Neutrophil (primary cell): ENCODE data around the gene SRPRA.

ENCODE experiments used
- H3K27ac ChIP-seq: fragments of 200-600 bp; sonication (generic); 2 replicates; pipeline ENCODE4 v1.5.1; 2016; ENCODE audit warnings: mild to moderate bottlenecking, moderate library complexity
- H3K27me3 ChIP-seq: fragments of 200-600 bp; sonication (generic); 2 replicates; pipeline ENCODE4 v1.6.0; 2016; ENCODE audit warnings: mild to moderate bottlenecking
- H3K36me3 ChIP-seq: fragments of 200-600 bp; sonication (generic); 2 replicates; pipeline ENCODE4 v1.5.1; 2017
- H3K4me1 ChIP-seq, 2 experiments: fragments of 200-600 bp in 1 of 2; sonication (generic) in 1 of 2; 1 replicate in 1 of 2; 2 replicates in 1 of 2; pipeline versions ENCODE4 v1.5.1 to v1.6.1; 2013 to 2016; ENCODE audit warnings: low read depth in 1 of 2, low read length in 1 of 2, mild to moderate bottlenecking in 1 of 2, moderate library complexity in 1 of 2; ENCODE audit not compliant: control insufficient read depth in 1 of 2, insufficient read depth in 1 of 2
- H3K4me3 ChIP-seq, 2 experiments: fragments of 200-600 bp in 1 of 2; sonication (generic) in 1 of 2; 1 replicate in 1 of 2; 2 replicates in 1 of 2; pipeline ENCODE4 v1.5.1; 2013 to 2016; ENCODE audit warnings: low read depth in 1 of 2, low read length in 1 of 2, mild to moderate bottlenecking in 1 of 2, moderate library complexity in 1 of 2
- H3K9me3 ChIP-seq: fragments of 200-600 bp; sonication (generic); 2 replicates; pipeline ENCODE4 v1.5.1; 2016
- TF ChIP-seq, protein P1 (sequence below): fragments of 200-600 bp; sonication (generic); IDR thresholded peaks from 2 replicates; pipeline ENCODE4 v1.5.1; 2016; ENCODE audit warnings: antibody characterized with exemption

SRPRA gene

DNA sequence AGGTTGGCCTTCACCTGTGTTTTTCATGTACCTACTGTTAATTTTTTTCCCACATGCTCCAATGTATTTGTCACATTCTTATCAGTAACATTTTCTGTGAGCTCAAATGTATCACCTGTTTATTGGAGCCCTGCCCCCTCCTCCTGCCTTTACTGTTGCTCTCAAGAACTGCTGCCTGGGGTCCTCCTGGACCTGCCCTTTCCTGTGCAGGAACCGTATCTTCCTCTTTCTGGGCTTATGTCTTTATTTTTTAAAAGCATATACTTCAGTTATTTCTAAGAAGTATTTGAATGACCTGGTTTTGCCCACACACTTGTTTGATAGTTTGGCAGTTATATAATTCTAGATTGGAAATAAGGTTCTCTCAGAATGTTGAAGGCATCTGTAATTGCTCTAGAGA is 51.2 kb downstream of the SRPRA start:
- no peak overlapping the region for H3K4me3 ChIP-seq
- H3K36me3 ChIP-seq = no peaks in the 10 kb centered on the region
- peaks cover 20 to 22% of the 10 kb centered on the region in 2 experiments for H3K4me1 ChIP-seq
- H3K9me3 ChIP-seq = no peaks in the 10 kb centered on the region
- TF ChIP-seq, protein P1, sequence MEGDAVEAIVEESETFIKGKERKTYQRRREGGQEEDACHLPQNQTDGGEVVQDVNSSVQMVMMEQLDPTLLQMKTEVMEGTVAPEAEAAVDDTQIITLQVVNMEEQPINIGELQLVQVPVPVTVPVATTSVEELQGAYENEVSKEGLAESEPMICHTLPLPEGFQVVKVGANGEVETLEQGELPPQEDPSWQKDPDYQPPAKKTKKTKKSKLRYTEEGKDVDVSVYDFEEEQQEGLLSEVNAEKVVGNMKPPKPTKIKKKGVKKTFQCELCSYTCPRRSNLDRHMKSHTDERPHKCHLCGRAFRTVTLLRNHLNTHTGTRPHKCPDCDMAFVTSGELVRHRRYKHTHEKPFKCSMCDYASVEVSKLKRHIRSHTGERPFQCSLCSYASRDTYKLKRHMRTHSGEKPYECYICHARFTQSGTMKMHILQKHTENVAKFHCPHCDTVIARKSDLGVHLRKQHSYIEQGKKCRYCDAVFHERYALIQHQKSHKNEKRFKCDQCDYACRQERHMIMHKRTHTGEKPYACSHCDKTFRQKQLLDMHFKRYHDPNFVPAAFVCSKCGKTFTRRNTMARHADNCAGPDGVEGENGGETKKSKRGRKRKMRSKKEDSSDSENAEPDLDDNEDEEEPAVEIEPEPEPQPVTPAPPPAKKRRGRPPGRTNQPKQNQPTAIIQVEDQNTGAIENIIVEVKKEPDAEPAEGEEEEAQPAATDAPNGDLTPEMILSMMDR = no peak
- no peaks in the 10 kb centered on the region for H3K27me3 ChIP-seq
- H3K27ac ChIP-seq = no peak overlapping the region

DNA sequence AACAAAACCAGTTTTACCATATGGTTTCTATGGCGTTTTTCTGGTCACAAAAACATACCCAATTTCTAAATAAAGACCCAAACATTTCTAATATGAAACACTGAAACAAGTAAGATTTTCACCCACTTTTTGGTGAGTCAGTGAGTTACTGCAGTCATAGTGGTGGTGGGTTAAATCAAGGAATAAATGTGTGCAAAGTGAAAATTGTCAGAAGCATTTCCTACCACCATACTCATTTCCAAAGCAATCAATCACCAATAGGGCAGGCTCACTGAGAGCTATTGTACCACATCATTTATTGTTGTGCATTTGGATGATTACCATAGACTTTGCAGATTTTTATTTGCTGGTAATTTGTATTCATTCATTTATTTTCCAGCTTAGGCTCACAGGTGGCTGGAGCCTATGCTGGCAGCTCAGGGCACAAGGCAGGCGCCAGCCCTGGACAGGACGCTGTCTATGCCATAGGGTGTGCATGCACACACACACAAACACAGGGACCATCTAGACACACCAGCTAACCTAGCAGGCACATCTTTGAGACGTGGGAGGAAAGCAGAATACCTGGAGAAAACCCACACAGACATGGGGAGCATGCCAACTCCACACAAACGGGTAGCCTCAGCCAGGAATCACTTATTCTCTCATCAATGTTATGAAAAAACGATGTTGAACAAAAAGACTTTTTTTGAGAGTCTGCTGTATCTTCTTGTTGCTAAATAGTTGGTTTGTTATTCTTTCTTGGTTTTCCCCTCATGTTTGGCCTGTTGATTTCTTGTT is 52.0 kb downstream of the SRPRA start:
- H3K27ac ChIP-seq = no peak overlapping the region
- no peak overlapping the region for H3K4me3 ChIP-seq
- TF ChIP-seq, protein P1 = no peak
- H3K36me3 ChIP-seq = no peaks in the 10 kb centered on the region
- H3K27me3 ChIP-seq = no peaks in the 10 kb centered on the region
- no peaks in the 10 kb centered on the region for H3K9me3 ChIP-seq
- H3K4me1 ChIP-seq = peaks cover 28 to 30% of the 10 kb centered on the region in 2 experiments

DNA sequence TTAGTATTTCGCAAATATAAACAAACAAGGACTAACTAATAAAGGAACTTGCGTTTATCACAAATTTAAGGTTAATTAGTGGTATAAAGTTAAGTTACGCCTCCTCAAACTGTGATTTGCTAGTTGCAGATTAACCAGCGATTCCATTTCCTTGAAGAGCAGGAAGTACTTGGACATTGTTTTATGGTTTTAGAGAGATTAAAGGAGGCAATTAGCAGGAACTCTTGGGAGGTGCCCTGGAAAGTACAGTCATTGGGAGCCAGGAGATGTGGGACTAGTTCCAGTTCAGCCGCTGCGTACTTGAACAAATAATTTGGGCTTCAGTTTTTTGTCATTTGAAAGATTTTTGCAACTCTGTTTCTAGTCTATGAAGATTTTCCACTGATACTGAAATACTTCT is 53.9 kb downstream of the SRPRA start:
- Histone ChIP-seq H3K36me3 (no peaks in the 10 kb centered on the region), H3K27ac (peak overlapping the region; percentile 16), H3K4me1 (peaks cover 35 to 38% of the 10 kb centered on the region in 2 experiments), H3K27me3 (no peaks in the 10 kb centered on the region), H3K9me3 (no peaks in the 10 kb centered on the region), H3K4me3 (no peak overlapping the region)
- TF ChIP-seq, protein P1 = no peak

DNA sequence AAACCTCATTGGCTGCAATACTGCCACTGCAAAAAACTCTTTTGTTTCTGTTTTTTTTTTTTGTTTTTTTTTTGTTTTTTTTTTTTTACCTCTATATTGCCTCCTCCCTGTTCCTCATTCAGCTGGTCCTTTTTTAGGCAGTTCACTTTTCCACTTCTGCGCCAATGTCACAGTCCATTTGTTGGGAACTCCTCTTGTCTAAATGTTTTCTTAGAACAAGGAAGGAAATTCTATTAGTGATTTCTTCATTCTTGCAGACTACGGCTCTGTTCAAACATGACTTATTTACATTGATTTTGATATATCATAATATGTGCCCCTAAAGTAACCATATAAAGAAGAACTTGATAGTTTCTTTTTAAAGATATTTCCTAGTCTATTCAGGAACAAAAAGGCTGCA is 54.3 kb downstream of the SRPRA start:
- H3K4me3 ChIP-seq = no peak overlapping the region
- TF ChIP-seq, protein P1 = no peak

More for the DNA sequence above, 54.3 kb downstream of the SRPRA start:
- no peaks in the 10 kb centered on the region for H3K9me3 ChIP-seq
- no peaks in the 10 kb centered on the region for H3K27me3 ChIP-seq
- H3K27ac ChIP-seq = peak overlapping the region; percentile 16
- no peaks in the 10 kb centered on the region for H3K36me3 ChIP-seq
- H3K4me1 ChIP-seq = peaks cover 35 to 38% of the 10 kb centered on the region in 2 experiments
